Mesenchymal stem cell (in vitro differentiated cells and primary cell): ENCODE data around the gene UNC13B.

ENCODE experiments used
- DNase-seq: peaks from one replicate; pipeline ENCODE4 v3.0.0-alpha.2; 2013
- H2AFZ ChIP-seq: one replicate; pipeline ENCODE4 v1.6.1; 2013; ENCODE audit warnings: low read depth, mild to moderate bottlenecking, control low read depth, inconsistent platforms, low read length, moderate library complexity
- H2AK5ac ChIP-seq: 2 replicates; pipeline ENCODE4 v1.6.1; 2013; ENCODE audit warnings: low read length, moderate library complexity, mild to moderate bottlenecking, inconsistent platforms; ENCODE audit not compliant: severe bottlenecking
- H2BK120ac ChIP-seq: one replicate; pipeline ENCODE4 v1.6.1; 2013; ENCODE audit warnings: low read depth, mild to moderate bottlenecking, inconsistent platforms, low read length, moderate library complexity
- H2BK12ac ChIP-seq, 2 experiments: one replicate each; pipeline ENCODE4 v1.6.1; 2013; ENCODE audit warnings: inconsistent platforms in 2 of 2, low read length in 2 of 2, mild to moderate bottlenecking in 2 of 2, moderate library complexity in 2 of 2, control low read depth in 1 of 2
- H2BK15ac ChIP-seq: one replicate; pipeline ENCODE4 v1.6.1; 2013; ENCODE audit warnings: mild to moderate bottlenecking, low read depth, inconsistent platforms; ENCODE audit not compliant: poor library complexity, severe bottlenecking
- H2BK5ac ChIP-seq: 2 replicates; pipeline ENCODE4 v1.6.1; 2013; ENCODE audit warnings: low read depth, mild to moderate bottlenecking, low read length, control low read depth, inconsistent platforms; ENCODE audit not compliant: poor library complexity, severe bottlenecking
- H3K14ac ChIP-seq, 2 experiments: one replicate each; pipeline ENCODE4 v1.6.1; 2013; ENCODE audit warnings: inconsistent platforms in 2 of 2, low read length in 2 of 2, control low read depth in 1 of 2, mild to moderate bottlenecking in 1 of 2, moderate library complexity in 1 of 2
- H3K18ac ChIP-seq, 2 experiments: one replicate each; pipeline ENCODE4 v1.6.1; 2013; ENCODE audit warnings: inconsistent platforms in 2 of 2, low read length in 2 of 2, control low read depth in 1 of 2, low read depth in 1 of 2, mild to moderate bottlenecking in 1 of 2
- H3K23ac ChIP-seq, 2 experiments: one replicate each; pipeline ENCODE4 v1.6.1; 2013; ENCODE audit warnings: inconsistent platforms in 2 of 2, low read length in 2 of 2, mild to moderate bottlenecking in 2 of 2, moderate library complexity in 2 of 2, control low read depth in 1 of 2
- H3K27ac ChIP-seq: 2 replicates; pipeline ENCODE4 v1.5.1; 2013; ENCODE audit warnings: mild to moderate bottlenecking, moderate library complexity, low read length, control low read depth, inconsistent platforms; ENCODE audit not compliant: poor library complexity, severe bottlenecking
- H3K27me3 ChIP-seq, 2 experiments: 2 replicates each; pipeline versions ENCODE4 v1.6.1 to v1.7.0; 2013; ENCODE audit warnings: low read length in 2 of 2, mild to moderate bottlenecking in 2 of 2, moderate library complexity in 2 of 2, control low read depth in 1 of 2, inconsistent platforms in 1 of 2; ENCODE audit not compliant: control insufficient read depth in 1 of 2, insufficient read depth in 1 of 2
- H3K36me3 ChIP-seq, 2 experiments: 2 replicates each; pipeline versions ENCODE4 v1.6.1 to v1.7.0; 2013; ENCODE audit warnings: low read length in 2 of 2, control low read depth in 1 of 2, inconsistent platforms in 1 of 2, low read depth in 1 of 2, mild to moderate bottlenecking in 1 of 2; ENCODE audit not compliant: insufficient read depth in 2 of 2, control insufficient read depth in 1 of 2
- H3K4ac ChIP-seq, 2 experiments: one replicate each; pipeline ENCODE4 v1.6.1; 2013; ENCODE audit warnings: inconsistent platforms in 2 of 2, low read length in 2 of 2, mild to moderate bottlenecking in 2 of 2, moderate library complexity in 2 of 2, control low read depth in 1 of 2, low read depth in 1 of 2
- H3K4me1 ChIP-seq: 2 replicates; pipeline ENCODE4 v1.6.1; 2013; ENCODE audit warnings: low read depth, low read length, control low read depth; ENCODE audit not compliant: control insufficient read depth, insufficient read depth
- H3K4me2 ChIP-seq: 2 replicates; pipeline ENCODE4 v1.6.1; 2013; ENCODE audit warnings: low read length, mild to moderate bottlenecking, inconsistent platforms; ENCODE audit not compliant: poor library complexity, severe bottlenecking
- H3K4me3 ChIP-seq, 2 experiments: 2 replicates each; pipeline versions ENCODE4 v1.5.1 to v1.7.0; 2013; ENCODE audit warnings: low read length in 2 of 2, mild to moderate bottlenecking in 2 of 2, control low read depth in 1 of 2, low read depth in 1 of 2; ENCODE audit not compliant: insufficient read depth in 1 of 2
- H3K79me1 ChIP-seq: replicated peaks from 2 replicates; pipeline ENCODE4 v1.6.1; 2013; ENCODE audit warnings: mild to moderate bottlenecking, control low read depth, low read length, inconsistent platforms; ENCODE audit not compliant: poor library complexity, severe bottlenecking
- H3K9ac ChIP-seq: 2 replicates; pipeline ENCODE4 v1.7.0; 2013; ENCODE audit warnings: mild to moderate bottlenecking, low read length, moderate library complexity
- H3K9me3 ChIP-seq: 2 replicates; pipeline ENCODE4 v1.7.0; 2013; ENCODE audit warnings: mild to moderate bottlenecking, low read length; ENCODE audit not compliant: control insufficient read depth
- H4K8ac ChIP-seq: one replicate; pipeline ENCODE4 v1.6.1; 2013; ENCODE audit warnings: inconsistent platforms, mild to moderate bottlenecking, low read length, moderate library complexity
- H4K91ac ChIP-seq: one replicate; pipeline ENCODE4 v1.6.1; 2013; ENCODE audit warnings: mild to moderate bottlenecking, low read length, inconsistent platforms
- WGBS: methylation state at CpG from one replicate; pipeline ENCODE4 v1.1.7; 2013; ENCODE audit warnings: mixed read lengths; 5-methylcytosine and 5-hydroxymethylcytosine counted together

Gene UNC13B

DNA sequence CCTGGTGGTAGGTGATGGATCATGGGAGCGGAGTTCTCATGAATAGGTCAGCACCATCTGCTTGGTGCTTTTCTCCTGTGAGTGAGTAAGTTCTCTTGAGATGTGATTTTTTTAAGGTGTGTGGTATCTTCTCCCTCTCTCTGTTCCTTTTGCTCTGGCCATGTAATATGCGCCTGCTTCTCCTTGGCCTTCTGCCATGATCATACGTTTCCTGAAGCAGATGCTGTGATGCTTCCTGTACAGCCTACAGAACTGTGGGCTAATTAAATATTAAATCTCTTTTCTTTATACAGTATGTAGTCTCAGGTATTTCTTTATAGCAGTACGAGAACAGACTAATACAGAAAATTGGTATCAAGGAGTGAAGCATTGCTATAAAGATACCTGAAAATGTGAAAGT, 36.4 kb downstream of the UNC13B start:
- no peak overlapping the region for H2BK120ac ChIP-seq
- WGBS: over 99% methylated on average over 2 of the region's 4 CpGs
- no peak overlapping the region for H2AFZ ChIP-seq
- H3K4me3 ChIP-seq: no peak overlapping the region
- no peak overlapping the region for H3K4me2 ChIP-seq
- H3K14ac ChIP-seq: no peak overlapping the region
- H4K8ac ChIP-seq: no peak overlapping the region
- peaks cover 5% of the 10 kb centered on the region for H3K79me1 ChIP-seq
- H2BK12ac ChIP-seq: no peak overlapping the region
- no peak overlapping the region for H3K18ac ChIP-seq
- no peaks in the 10 kb centered on the region for H3K4me1 ChIP-seq
- DNase-seq: no peak
- no peaks in the 10 kb centered on the region for H3K27me3 ChIP-seq
- no peak overlapping the region for H3K9ac ChIP-seq
- no peak overlapping the region for H2AK5ac ChIP-seq
- no peak overlapping the region for H2BK15ac ChIP-seq
- H3K9me3 ChIP-seq: peaks cover 23% of the 10 kb centered on the region
- H3K27ac ChIP-seq: no peak overlapping the region
- H3K4ac ChIP-seq: no peak overlapping the region
- H4K91ac ChIP-seq: no peak overlapping the region
- no peak overlapping the region for H2BK5ac ChIP-seq
- H3K36me3 ChIP-seq: no peaks in the 10 kb centered on the region
- H3K23ac ChIP-seq: no peak overlapping the region

DNA sequence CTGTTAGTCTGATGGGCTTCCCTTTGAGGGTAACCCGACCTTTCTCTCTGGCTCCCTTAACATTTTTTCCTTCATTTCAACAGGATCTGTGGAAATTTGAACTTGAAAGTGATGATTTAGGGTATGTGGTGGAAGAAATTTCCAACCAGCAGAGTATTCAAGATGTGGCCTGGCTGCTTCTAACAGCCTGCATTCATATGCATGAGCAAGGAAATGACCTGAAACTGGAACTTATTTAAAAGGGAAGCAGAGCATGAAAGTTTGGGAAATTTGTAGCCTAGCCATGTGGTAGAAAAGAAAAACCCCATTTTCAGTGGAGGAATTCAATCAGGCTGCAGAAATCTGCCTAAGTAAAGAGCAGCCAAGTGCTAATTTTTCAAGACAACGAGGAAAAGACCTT, 41.7 kb downstream of the UNC13B start:
- Histone ChIP-seq H3K4me2 (no peak overlapping the region), H2AFZ (no peak overlapping the region), H3K23ac (no peak overlapping the region), H3K9me3 (peaks cover 23% of the 10 kb centered on the region), H4K8ac (no peak overlapping the region), H3K14ac (no peak overlapping the region), H3K36me3 (no peaks in the 10 kb centered on the region), H2AK5ac (no peak overlapping the region), H3K27me3 (no peaks in the 10 kb centered on the region), H4K91ac (no peak overlapping the region), H2BK15ac (no peak overlapping the region), H3K4me3 (no peak overlapping the region), H2BK5ac (no peak overlapping the region), H3K79me1 (peaks cover 6% of the 10 kb centered on the region), H3K18ac (no peak overlapping the region), H3K4ac (no peak overlapping the region), H2BK120ac (no peak overlapping the region), H2BK12ac (no peak overlapping the region), H3K9ac (no peak overlapping the region), H3K4me1 (no peaks in the 10 kb centered on the region), H3K27ac (no peak overlapping the region)
- WGBS: 80% methylated on average over 1 of the region's 2 CpGs
- no peak for DNase-seq

DNA sequence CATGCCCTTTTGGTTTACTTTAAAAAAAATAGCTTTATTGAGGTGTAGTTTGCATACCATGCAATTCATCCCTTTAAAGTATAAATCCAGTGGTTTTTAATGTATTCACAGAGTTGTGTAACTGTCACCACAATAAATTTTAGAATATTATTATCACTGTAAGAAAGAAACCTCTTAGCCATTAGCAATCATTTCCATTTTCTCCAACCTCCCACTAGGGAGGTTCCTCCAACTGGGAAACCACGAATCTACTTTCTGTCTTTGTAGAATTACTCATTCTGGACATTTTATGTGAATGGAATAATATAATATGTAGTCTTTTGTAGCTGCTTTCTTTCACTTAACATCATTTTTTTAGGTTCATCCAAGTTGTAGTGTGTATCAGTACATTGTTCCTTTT, 43.5 kb downstream of the UNC13B start:
- no peaks in the 10 kb centered on the region for H3K4me1 ChIP-seq
- DNase-seq: no peak
- no peak overlapping the region for H3K14ac ChIP-seq
- peaks cover 6% of the 10 kb centered on the region for H3K79me1 ChIP-seq
- H2AFZ ChIP-seq: no peak overlapping the region
- H3K9me3 ChIP-seq: peaks cover 22% of the 10 kb centered on the region
- H2BK15ac ChIP-seq: no peak overlapping the region
- no peaks in the 10 kb centered on the region for H3K36me3 ChIP-seq
- H2BK120ac ChIP-seq: no peak overlapping the region
- H4K91ac ChIP-seq: no peak overlapping the region
- H3K4ac ChIP-seq: no peak overlapping the region
- no peak overlapping the region for H3K27ac ChIP-seq
- no peak overlapping the region for H2AK5ac ChIP-seq
- no peak overlapping the region for H3K9ac ChIP-seq
- H2BK5ac ChIP-seq: no peak overlapping the region
- WGBS: no CpG with 5 or more reads among the region's 1 CpG
- no peak overlapping the region for H2BK12ac ChIP-seq
- no peak overlapping the region for H4K8ac ChIP-seq
- H3K4me2 ChIP-seq: no peak overlapping the region
- H3K4me3 ChIP-seq: no peak overlapping the region
- H3K27me3 ChIP-seq: no peaks in the 10 kb centered on the region
- H3K18ac ChIP-seq: no peak overlapping the region
- H3K23ac ChIP-seq: no peak overlapping the region

DNA sequence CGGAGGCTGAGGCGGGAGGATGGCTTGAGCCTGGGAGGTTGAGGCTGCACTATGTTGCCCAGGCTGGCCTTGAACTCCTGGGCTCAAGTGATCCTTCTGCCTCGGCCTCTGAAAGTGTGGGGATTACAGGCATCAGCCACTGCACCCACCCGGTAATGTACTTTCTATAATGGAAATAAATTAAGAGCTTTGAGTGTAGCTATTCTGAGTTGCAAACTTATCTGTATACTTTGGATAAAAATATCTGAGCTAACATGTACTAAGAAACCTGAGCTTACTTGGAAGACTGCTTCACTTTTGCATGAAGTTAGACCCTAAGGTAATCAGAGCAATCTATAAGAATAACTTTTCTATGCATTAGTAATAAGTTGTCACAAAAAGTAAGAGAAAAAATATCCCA, 50.0 kb downstream of the UNC13B start:
- Histone ChIP-seq H3K36me3 (no peaks in the 10 kb centered on the region), H2AK5ac (no peak overlapping the region), H2BK120ac (no peak overlapping the region), H2BK15ac (no peak overlapping the region), H2AFZ (no peak overlapping the region), H3K4me1 (no peaks in the 10 kb centered on the region), H3K18ac (no peak overlapping the region), H3K27me3 (no peaks in the 10 kb centered on the region), H3K23ac (no peak overlapping the region), H4K91ac (no peak overlapping the region), H2BK12ac (no peak overlapping the region), H3K14ac (no peak overlapping the region), H3K4me3 (no peak overlapping the region), H3K79me1 (peaks cover 2% of the 10 kb centered on the region), H3K4me2 (no peak overlapping the region), H3K9ac (no peak overlapping the region), H3K4ac (no peak overlapping the region), H3K9me3 (peaks cover 4% of the 10 kb centered on the region), H4K8ac (no peak overlapping the region), H2BK5ac (no peak overlapping the region), H3K27ac (no peak overlapping the region)
- DNase-seq: no peak
- 93% methylated on average over 2 of the region's 4 CpGs for WGBS
